Ishikawa (cell line): ENCODE measurements around the gene CTSL.

Experiments used
- CEBPB ChIP-seq: IDR thresholded peaks from 2 replicates; pipeline ENCODE4 v1.6.1; 2012
- CREB1 ChIP-seq: IDR thresholded peaks from 2 replicates; pipeline ENCODE4 v1.6.1; 2012; ENCODE audit warnings: low read depth
- EGR1 ChIP-seq: IDR thresholded peaks from 2 replicates; pipeline ENCODE4 v1.6.1; 2012
- EP300 ChIP-seq: IDR thresholded peaks from 2 replicates; pipeline ENCODE4 v1.6.1; 2012; ENCODE audit warnings: borderline replicate concordance
- FOXM1 ChIP-seq: IDR thresholded peaks from 2 replicates; pipeline ENCODE4 v1.6.1; 2012; ENCODE audit warnings: low read depth, borderline replicate concordance
- NFIC ChIP-seq: IDR thresholded peaks from 2 replicates; pipeline ENCODE4 v1.6.1; 2012
- RAD21 ChIP-seq: IDR thresholded peaks from 2 replicates; pipeline ENCODE4 v1.6.1; 2012; ENCODE audit warnings: low read depth
- TAF1 ChIP-seq: IDR thresholded peaks from 2 replicates; pipeline ENCODE4 v1.6.1; 2012; ENCODE audit warnings: low read depth, mild to moderate bottlenecking
- TCF12 ChIP-seq: IDR thresholded peaks from 2 replicates; pipeline ENCODE4 v1.6.1; 2012; ENCODE audit warnings: low read depth
- TEAD4 ChIP-seq: IDR thresholded peaks from 2 replicates; pipeline ENCODE4 v1.6.1; 2012
- YY1 ChIP-seq: IDR thresholded peaks from 2 replicates; pipeline ENCODE4 v1.6.1; 2012; ENCODE audit warnings: low read depth
- ZBTB7A ChIP-seq: IDR thresholded peaks from 2 replicates; pipeline ENCODE4 v1.6.1; 2012; ENCODE audit warnings: low read depth
- TF ChIP-seq, protein P1 (sequence below): IDR thresholded peaks from 2 replicates; pipeline ENCODE4 v1.6.1; 2012; ENCODE audit warnings: low read depth, mild to moderate bottlenecking
- TF ChIP-seq, protein P2 (sequence below): IDR thresholded peaks from 2 replicates; pipeline ENCODE4 v1.6.1; 2012
- TF ChIP-seq, protein P3 (sequence below): IDR thresholded peaks from 2 replicates; pipeline ENCODE4 v1.6.1; 2012

The CTSL gene

DNA sequence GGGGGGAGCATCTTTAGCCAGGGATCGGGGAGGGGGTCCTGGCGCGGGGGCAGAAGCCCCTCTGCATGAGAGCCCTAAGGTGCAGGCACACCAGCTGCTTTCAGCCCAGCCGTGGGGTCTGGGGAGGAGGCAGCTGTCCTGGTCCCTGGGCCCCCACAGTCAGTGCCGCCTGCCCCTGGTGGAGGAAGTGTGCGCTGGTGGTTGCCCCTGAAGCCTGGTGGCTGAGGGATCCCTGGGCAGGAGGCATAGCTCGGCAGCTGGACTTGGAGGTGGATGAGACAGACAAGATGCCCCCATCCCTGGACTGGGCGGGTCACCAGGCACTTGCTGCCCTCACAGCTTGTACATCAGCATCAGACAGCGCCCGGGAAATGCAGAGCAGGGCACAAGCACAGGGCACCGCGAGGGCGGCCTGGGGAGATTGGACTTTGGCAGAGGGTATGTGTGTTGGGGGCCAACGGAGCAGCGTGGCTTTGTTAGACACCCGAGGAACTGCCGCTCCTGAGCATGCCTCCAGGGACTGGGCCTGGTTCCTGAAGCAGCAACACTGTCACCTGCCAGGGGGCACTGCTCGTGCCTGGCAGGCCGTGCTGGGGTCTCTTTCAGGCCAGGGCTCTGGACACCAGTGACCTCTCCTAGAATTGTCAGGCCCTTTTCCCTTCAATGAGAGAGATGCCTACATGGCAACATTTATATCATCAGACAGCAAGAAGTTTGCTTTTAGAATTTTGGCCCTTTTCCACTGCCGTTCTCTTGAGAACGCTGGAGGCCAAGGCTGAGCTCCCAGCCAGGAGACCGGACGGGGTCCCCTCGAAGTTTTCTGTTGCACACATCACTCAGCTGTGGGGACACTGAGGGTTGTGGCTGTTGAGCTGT is 41.9 kb upstream of the CTSL start:
- TF ChIP-seq, protein P1, sequence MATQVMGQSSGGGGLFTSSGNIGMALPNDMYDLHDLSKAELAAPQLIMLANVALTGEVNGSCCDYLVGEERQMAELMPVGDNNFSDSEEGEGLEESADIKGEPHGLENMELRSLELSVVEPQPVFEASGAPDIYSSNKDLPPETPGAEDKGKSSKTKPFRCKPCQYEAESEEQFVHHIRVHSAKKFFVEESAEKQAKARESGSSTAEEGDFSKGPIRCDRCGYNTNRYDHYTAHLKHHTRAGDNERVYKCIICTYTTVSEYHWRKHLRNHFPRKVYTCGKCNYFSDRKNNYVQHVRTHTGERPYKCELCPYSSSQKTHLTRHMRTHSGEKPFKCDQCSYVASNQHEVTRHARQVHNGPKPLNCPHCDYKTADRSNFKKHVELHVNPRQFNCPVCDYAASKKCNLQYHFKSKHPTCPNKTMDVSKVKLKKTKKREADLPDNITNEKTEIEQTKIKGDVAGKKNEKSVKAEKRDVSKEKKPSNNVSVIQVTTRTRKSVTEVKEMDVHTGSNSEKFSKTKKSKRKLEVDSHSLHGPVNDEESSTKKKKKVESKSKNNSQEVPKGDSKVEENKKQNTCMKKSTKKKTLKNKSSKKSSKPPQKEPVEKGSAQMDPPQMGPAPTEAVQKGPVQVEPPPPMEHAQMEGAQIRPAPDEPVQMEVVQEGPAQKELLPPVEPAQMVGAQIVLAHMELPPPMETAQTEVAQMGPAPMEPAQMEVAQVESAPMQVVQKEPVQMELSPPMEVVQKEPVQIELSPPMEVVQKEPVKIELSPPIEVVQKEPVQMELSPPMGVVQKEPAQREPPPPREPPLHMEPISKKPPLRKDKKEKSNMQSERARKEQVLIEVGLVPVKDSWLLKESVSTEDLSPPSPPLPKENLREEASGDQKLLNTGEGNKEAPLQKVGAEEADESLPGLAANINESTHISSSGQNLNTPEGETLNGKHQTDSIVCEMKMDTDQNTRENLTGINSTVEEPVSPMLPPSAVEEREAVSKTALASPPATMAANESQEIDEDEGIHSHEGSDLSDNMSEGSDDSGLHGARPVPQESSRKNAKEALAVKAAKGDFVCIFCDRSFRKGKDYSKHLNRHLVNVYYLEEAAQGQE = no peak
- TF ChIP-seq NFIC = no peak
- no peak for TF ChIP-seq CREB1
- TF ChIP-seq RAD21 = no peak
- TF ChIP-seq, protein P2, sequence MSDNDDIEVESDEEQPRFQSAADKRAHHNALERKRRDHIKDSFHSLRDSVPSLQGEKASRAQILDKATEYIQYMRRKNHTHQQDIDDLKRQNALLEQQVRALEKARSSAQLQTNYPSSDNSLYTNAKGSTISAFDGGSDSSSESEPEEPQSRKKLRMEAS = no peak
- no peak for TF ChIP-seq YY1
- no peak for TF ChIP-seq TAF1
- TF ChIP-seq TEAD4 = no peak
- no peak for TF ChIP-seq ZBTB7A
- no peak for TF ChIP-seq EGR1
- TF ChIP-seq FOXM1 = no peak
- TF ChIP-seq, protein P3, sequence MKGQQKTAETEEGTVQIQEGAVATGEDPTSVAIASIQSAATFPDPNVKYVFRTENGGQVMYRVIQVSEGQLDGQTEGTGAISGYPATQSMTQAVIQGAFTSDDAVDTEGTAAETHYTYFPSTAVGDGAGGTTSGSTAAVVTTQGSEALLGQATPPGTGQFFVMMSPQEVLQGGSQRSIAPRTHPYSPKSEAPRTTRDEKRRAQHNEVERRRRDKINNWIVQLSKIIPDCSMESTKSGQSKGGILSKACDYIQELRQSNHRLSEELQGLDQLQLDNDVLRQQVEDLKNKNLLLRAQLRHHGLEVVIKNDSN = no peak
- no peak for TF ChIP-seq EP300
- TF ChIP-seq TCF12 = no peak
- no peak for TF ChIP-seq CEBPB

DNA sequence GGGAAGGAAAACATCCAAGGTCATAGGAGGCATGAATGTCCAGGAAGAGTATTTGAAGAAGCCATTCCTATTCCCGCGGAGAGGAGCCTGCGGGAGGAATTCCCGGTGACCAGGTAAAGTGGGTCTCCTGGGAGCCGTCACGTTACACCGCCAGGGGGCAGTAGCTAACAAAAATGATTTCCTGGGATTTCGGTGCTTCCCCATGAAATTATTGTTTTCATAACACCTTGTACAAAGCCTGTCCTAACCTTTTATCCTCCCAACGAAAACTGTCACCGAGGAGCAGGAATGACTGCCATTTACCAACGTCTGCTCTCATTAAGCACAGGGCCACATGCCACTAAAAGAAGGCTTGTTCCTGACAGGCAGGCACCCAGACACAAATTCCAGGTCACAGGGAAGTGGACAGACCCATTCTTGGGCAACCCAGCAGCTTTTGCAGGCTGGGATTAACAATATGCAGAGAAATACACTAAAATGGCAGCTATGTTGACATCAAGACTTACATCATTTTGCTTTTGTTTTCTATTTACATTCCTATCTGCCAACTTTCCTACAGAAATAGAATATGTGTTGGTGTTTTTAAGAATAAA is 41.2 kb upstream of the CTSL start:
- peak; percentile 60 for TF ChIP-seq RAD21
- no peak for TF ChIP-seq TAF1
- TF ChIP-seq ZBTB7A = no peak

DNA sequence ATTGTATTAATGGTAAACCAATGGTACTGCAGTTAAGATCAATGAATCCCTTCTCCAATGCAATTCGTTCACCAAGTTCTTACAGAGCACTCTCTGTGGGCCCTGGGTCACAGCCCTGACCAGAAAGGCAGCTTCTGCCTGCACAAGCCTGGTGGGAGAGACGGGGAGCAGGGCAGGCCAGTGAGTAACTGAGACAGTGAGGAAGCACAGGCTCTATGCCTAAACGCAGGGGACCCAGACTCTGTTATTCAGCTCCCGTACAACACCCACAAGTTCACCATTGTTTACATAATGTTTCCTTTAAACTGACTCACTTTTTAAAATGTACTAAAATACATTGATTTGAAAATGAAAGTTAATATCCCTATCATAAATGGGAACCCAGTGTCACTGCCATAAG is 40.5 kb upstream of the CTSL start:
- TF ChIP-seq, protein P1 = no peak
- no peak for TF ChIP-seq EP300
- TF ChIP-seq YY1 = no peak
- no peak for TF ChIP-seq TCF12
- TF ChIP-seq, protein P3 = no peak
- TF ChIP-seq NFIC = no peak
- no peak for TF ChIP-seq EGR1
- no peak for TF ChIP-seq TAF1
- no peak for TF ChIP-seq CEBPB
- no peak for TF ChIP-seq TEAD4
- TF ChIP-seq RAD21 = no peak
- TF ChIP-seq, protein P2 = no peak
- TF ChIP-seq CREB1 = no peak
- TF ChIP-seq FOXM1 = no peak
- no peak for TF ChIP-seq ZBTB7A

DNA sequence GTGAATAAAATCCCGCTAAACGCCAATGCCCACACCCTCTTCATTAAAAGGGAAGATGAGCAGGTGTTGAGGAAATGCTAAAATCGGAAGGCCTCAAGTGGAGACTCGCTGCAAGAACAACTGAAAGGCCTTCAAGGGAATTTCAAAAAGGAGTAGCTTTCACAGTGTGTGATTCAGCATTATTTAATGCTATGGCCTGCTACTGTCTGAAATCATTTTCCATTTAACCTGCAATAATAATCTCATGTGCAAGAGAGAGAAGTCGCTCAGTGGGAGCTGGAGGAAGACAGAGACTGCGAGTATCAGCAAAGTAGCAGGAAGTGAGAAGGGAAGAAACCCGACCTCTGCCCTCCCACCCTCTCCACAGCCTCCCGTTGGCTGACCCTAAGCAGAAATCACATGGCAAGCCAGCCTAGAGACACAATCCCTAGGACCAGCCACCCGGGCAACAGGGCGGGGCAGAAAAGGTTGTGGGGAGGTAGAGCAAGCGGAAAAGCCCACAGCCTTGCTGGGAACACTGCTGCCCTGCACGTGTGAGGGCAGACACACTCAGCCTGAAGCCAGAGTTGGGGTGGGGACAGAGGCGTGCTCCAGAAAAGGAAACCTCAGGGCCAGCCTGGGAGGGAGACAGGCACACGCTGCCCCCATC is 39.9 kb upstream of the CTSL start:
- TF ChIP-seq EP300 (no peak), EGR1 (no peak), TCF12 (no peak), TAF1 (no peak)
- TF ChIP-seq, protein P1 = no peak
